ENCODE measurements around the gene HELZ.
A peak's percentile ranks its signal among the peaks of the same experiment; 100 is the strongest.
"Not testable (repeated sequence)": the region's sequence is repeated elsewhere in the genome, so short reads cannot be mapped to it uniquely, and the experiment has no call there.

The HELZ gene

GRCh38 chr17:67245073-67245693, at the start of gene HELZ:
Gene HELZ, minus strand, starts transcription at chr17:67245196. Its CDS starts 26,392 bp downstream, at chr17:67218804.
- Mint-ChIP-seq H3K27me3 (ENCODE audit: low read depth) (peaks cover 9% of the 10 kb centered on the region), H3K36me3 (ENCODE audit: low read depth) (peaks cover 12% of the 10 kb centered on the region), H3K9me3 (no peaks in the 10 kb centered on the region), H3K4me1 (peaks cover 39% of the 10 kb centered on the region), H3K27ac (peak within 1 kb of the TSS; percentile 91 to 98 (median 97)), H3K4me3 (peak within 1 kb of the TSS; percentile 95 to 98 (median 97))
- TF ChIP-seq, protein P1, sequence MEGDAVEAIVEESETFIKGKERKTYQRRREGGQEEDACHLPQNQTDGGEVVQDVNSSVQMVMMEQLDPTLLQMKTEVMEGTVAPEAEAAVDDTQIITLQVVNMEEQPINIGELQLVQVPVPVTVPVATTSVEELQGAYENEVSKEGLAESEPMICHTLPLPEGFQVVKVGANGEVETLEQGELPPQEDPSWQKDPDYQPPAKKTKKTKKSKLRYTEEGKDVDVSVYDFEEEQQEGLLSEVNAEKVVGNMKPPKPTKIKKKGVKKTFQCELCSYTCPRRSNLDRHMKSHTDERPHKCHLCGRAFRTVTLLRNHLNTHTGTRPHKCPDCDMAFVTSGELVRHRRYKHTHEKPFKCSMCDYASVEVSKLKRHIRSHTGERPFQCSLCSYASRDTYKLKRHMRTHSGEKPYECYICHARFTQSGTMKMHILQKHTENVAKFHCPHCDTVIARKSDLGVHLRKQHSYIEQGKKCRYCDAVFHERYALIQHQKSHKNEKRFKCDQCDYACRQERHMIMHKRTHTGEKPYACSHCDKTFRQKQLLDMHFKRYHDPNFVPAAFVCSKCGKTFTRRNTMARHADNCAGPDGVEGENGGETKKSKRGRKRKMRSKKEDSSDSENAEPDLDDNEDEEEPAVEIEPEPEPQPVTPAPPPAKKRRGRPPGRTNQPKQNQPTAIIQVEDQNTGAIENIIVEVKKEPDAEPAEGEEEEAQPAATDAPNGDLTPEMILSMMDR (IDR thresholded peaks at IDR 0.05; ENCODE audit: unreplicated experiment in 3 of 3): no peak

GRCh38 chr17:67293251-67294203, 48.5 kb upstream of the HELZ start:
- H3K9me3 Mint-ChIP-seq: no peaks in the 10 kb centered on the region
- no peak overlapping the region for H3K4me3 Mint-ChIP-seq
- peaks cover 26% of the 10 kb centered on the region for H3K4me1 Mint-ChIP-seq
- H3K36me3 Mint-ChIP-seq (ENCODE audit: low read depth): no peaks in the 10 kb centered on the region
- H3K27me3 Mint-ChIP-seq (ENCODE audit: low read depth): peaks cover 16% of the 10 kb centered on the region
- TF ChIP-seq, protein P1 (IDR thresholded peaks at IDR 0.05; ENCODE audit: unreplicated experiment in 3 of 3): peak; percentile 74 to 82 (median 74)
- peak overlapping the region in 2 of 3 experiments; percentile 59 to 63 for H3K27ac Mint-ChIP-seq

GRCh38 chr17:67290711-67291291, 45.8 kb upstream of the HELZ start:
- Mint-ChIP-seq H3K27me3 (ENCODE audit: low read depth) (peaks cover 17% of the 10 kb centered on the region), H3K9me3 (no peaks in the 10 kb centered on the region), H3K36me3 (ENCODE audit: low read depth) (no peaks in the 10 kb centered on the region), H3K4me1 (peaks cover 26% of the 10 kb centered on the region), H3K27ac (peak overlapping the region; percentile 14 to 92 (median 77)), H3K4me3 (peak overlapping the region in 1 of 3 experiments; percentile 50)
- TF ChIP-seq, protein P1 (IDR thresholded peaks at IDR 0.05; ENCODE audit: unreplicated experiment in 3 of 3): no peak

- Mint-ChIP-seq H3K27me3 (ENCODE audit: low read depth) (peaks cover 17% of the 10 kb centered on the region), H3K36me3 (ENCODE audit: low read depth) (no peaks in the 10 kb centered on the region), H3K4me3 (peak overlapping the region in 1 of 3 experiments; percentile 50), H3K27ac (peak overlapping the region in 2 of 3 experiments; percentile 77 to 92), H3K9me3 (no peaks in the 10 kb centered on the region), H3K4me1 (peaks cover 26% of the 10 kb centered on the region)
- TF ChIP-seq, protein P1 (IDR thresholded peaks at IDR 0.05; ENCODE audit: unreplicated experiment in 3 of 3): no peak
Observed at GRCh38 chr17:67290244-67290643, 45.2 kb upstream of the HELZ start.

DNA sequence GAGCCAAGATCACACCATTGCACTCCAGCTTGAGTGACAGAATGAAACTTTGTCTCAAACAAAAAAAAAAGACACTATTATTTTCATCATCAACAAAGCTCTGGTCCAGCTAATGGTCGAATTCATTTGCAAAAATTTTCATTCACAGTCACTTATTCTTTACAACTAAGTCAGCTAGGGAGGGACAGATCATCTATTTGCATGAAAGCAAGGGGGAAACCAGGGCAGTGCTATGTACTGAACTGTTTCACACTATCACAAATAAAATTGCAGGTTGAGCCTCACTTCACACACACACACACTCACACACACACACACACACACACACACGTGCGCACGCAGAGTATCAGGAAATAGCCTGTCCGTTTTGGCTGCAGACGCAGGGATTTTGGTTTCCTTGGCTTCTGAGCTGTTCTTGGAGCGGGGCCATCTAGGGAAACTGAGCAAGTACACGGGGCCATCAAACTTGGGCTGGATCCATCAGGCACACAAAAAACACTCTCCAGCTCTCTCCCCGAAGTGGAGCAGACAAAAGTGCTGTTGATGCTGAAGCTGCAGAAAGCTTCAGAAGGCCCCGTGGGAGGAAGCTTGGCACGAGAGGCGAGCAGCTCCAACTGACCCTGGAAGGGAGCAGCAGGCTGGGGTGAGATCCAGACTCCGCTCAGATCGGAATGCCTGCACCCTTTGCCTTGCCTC, 44.3 kb upstream of the HELZ start:
- H3K4me1 Mint-ChIP-seq: peaks cover 26% of the 10 kb centered on the region
- peak overlapping the region in 2 of 3 experiments; percentile 7 to 43 for H3K4me3 Mint-ChIP-seq
- TF ChIP-seq, protein P1 (IDR thresholded peaks at IDR 0.05; ENCODE audit: unreplicated experiment in 3 of 3): no peak
- H3K27me3 Mint-ChIP-seq (ENCODE audit: low read depth): peaks cover 17% of the 10 kb centered on the region
- H3K9me3 Mint-ChIP-seq: no peaks in the 10 kb centered on the region
- peak overlapping the region; percentile 71 to 96 (median 77) for H3K27ac Mint-ChIP-seq
- H3K36me3 Mint-ChIP-seq (ENCODE audit: low read depth): no peaks in the 10 kb centered on the region

GRCh38 chr17:67286826-67287225, 41.8 kb upstream of the HELZ start:
- not testable (repeated sequence) for H3K36me3 Mint-ChIP-seq (ENCODE audit: low read depth)

More at GRCh38 chr17:67286826-67287225, 41.8 kb upstream of the HELZ start:
- H3K4me3 Mint-ChIP-seq; H3K27ac Mint-ChIP-seq; H3K27me3 Mint-ChIP-seq (ENCODE audit: low read depth); H3K9me3 Mint-ChIP-seq: not testable (repeated sequence)
- H3K4me1 Mint-ChIP-seq: peaks cover 22% of the 10 kb centered on the region

Data from nephron (organoid).